Vagina (tissue), 2 donors: ENCODE results near the gene BTBD8.

Experiments used
- CTCF ChIP-seq, 3 experiments: fragments of 450-650 bp in 2 of 3; fragments of 200-600 bp in 1 of 3; sonication (generic) in 1 of 3; IDR thresholded peaks; one replicate each; pipeline ENCODE4 v1.5.1; 2017 to 2019; ENCODE audit warnings: antibody characterized with exemption in 3 of 3, mild to moderate bottlenecking in 2 of 3, moderate library complexity in 2 of 3
- POLR2A ChIP-seq, 2 donors: fragments of 450-650 bp; IDR thresholded peaks; one replicate each; pipeline ENCODE4 v1.6.1; 2017; ENCODE audit warnings: antibody characterized with exemption in 2 of 2, mild to moderate bottlenecking in 2 of 2, moderate library complexity in 2 of 2
- POLR2AphosphoS5 ChIP-seq, 2 donors: sonication (generic); formaldehyde crosslinking; IDR thresholded peaks; one replicate each; pipeline ENCODE4 v1.9.0; 2017; ENCODE audit warnings: antibody characterized with exemption in 2 of 2, mild to moderate bottlenecking in 2 of 2, low read depth in 1 of 2; ENCODE audit not compliant: insufficient read depth in 1 of 2

DNA sequence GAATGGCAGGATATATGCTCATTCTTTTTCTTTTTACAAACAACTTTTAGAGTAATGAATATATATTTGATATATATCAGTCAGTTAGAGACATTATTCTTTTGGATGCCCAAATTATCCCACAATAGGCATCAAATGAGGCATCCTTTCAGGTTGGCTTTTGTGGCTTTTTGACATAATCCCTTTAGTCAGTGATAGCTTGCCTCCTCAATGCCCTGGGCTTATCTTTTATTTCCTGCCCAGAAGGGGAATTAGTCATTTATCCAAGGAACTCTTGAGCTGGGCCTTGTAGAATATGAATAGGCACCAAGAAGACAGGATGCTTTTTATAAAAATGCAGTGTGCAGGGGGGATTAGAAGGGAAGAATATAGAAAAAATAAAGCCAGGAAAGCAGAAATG, 28.2 kb upstream of the BTBD8 start:
- TF ChIP-seq CTCF (IDR thresholded peaks at IDR 0.05) (no peak), POLR2A (IDR thresholded peaks at IDR 0.05) (no peak), POLR2AphosphoS5 (IDR thresholded peaks at IDR 0.05; ENCODE audit: insufficient read depth in 1 of 2, low read depth in 1 of 2) (no peak)
